ENCODE results near the gene RIPOR3. TPM values are rescaled to one million over a fixed set of nuclear protein-coding genes. Genes with fewer than 3 reads are reported as not detected.
"Not testable (repeated sequence)": the region's sequence is repeated elsewhere in the genome, so short reads cannot be mapped to it uniquely, and the experiment has no call there.

Gene RIPOR3
- total RNA-seq, 1 donor = 0.42 TPM

GRCh38 chr20:50632236-50632635 is 59.1 kb downstream of the RIPOR3 start:
- Histone ChIP-seq H3K4me3 (ENCODE audit: low read length) (no peak overlapping the region), H3K9me3 (ENCODE audit: low read depth, low read length) (no peaks in the 10 kb centered on the region), H3K4me1 (ENCODE audit: insufficient read depth, low read length) (no peaks in the 10 kb centered on the region), H3K27me3 (ENCODE audit: insufficient read depth, low read length) (no peaks in the 10 kb centered on the region)

- Histone ChIP-seq H3K4me1 (ENCODE audit: insufficient read depth, low read length) (no peaks in the 10 kb centered on the region), H3K4me3 (ENCODE audit: low read length) (no peak overlapping the region), H3K27me3 (ENCODE audit: insufficient read depth, low read length) (no peaks in the 10 kb centered on the region), H3K9me3 (ENCODE audit: low read depth, low read length) (no peaks in the 10 kb centered on the region)
Observed at GRCh38 chr20:50630578-50631263, 60.6 kb downstream of the RIPOR3 start.

GRCh38 chr20:50629670-50630045 is 61.7 kb downstream of the RIPOR3 start:
- Histone ChIP-seq H3K4me1 (ENCODE audit: insufficient read depth, low read length) (no peaks in the 10 kb centered on the region), H3K9me3 (ENCODE audit: low read depth, low read length) (no peaks in the 10 kb centered on the region), H3K4me3 (ENCODE audit: low read length) (no peak overlapping the region), H3K27me3 (ENCODE audit: insufficient read depth, low read length) (no peaks in the 10 kb centered on the region)

GRCh38 chr20:50628853-50629669 is 62.3 kb downstream of the RIPOR3 start:
- Histone ChIP-seq H3K27me3 (ENCODE audit: insufficient read depth, low read length) (no peaks in the 10 kb centered on the region), H3K9me3 (ENCODE audit: low read depth, low read length) (no peaks in the 10 kb centered on the region), H3K4me1 (ENCODE audit: insufficient read depth, low read length) (no peaks in the 10 kb centered on the region), H3K4me3 (ENCODE audit: low read length) (no peak overlapping the region)

GRCh38 chr20:50628332-50628731 is 63.0 kb downstream of the RIPOR3 start:
- H3K9me3 ChIP-seq (ENCODE audit: low read depth, low read length) = no peaks in the 10 kb centered on the region
- H3K27me3 ChIP-seq (ENCODE audit: insufficient read depth, low read length) = no peaks in the 10 kb centered on the region
- no peaks in the 10 kb centered on the region for H3K4me1 ChIP-seq (ENCODE audit: insufficient read depth, low read length)
- H3K4me3 ChIP-seq (ENCODE audit: low read length) = no peak overlapping the region

GRCh38 chr20:50627747-50628146 is 63.6 kb downstream of the RIPOR3 start:
- Histone ChIP-seq H3K9me3 (ENCODE audit: low read depth, low read length) (no peaks in the 10 kb centered on the region), H3K27me3 (ENCODE audit: insufficient read depth, low read length) (no peaks in the 10 kb centered on the region)

GRCh38 chr20:50625986-50626677 is 65.2 kb downstream of the RIPOR3 start:
- H3K4me1 ChIP-seq (ENCODE audit: insufficient read depth, low read length) = no peaks in the 10 kb centered on the region
- H3K4me3 ChIP-seq (ENCODE audit: low read length) = no peak overlapping the region

More at GRCh38 chr20:50627747-50628146, 63.6 kb downstream of the RIPOR3 start:
- Histone ChIP-seq H3K4me3 (ENCODE audit: low read length) (no peak overlapping the region), H3K4me1 (ENCODE audit: insufficient read depth, low read length) (no peaks in the 10 kb centered on the region)

GRCh38 chr20:50624351-50625016 is 66.9 kb downstream of the RIPOR3 start:
- no peaks in the 10 kb centered on the region for H3K4me1 ChIP-seq (ENCODE audit: insufficient read depth, low read length)
- H3K27me3 ChIP-seq (ENCODE audit: insufficient read depth, low read length) = no peaks in the 10 kb centered on the region
- H3K9me3 ChIP-seq (ENCODE audit: low read depth, low read length) = no peaks in the 10 kb centered on the region
- no peak overlapping the region for H3K4me3 ChIP-seq (ENCODE audit: low read length)

More at GRCh38 chr20:50625986-50626677, 65.2 kb downstream of the RIPOR3 start:
- Histone ChIP-seq H3K27me3 (ENCODE audit: insufficient read depth, low read length) (no peaks in the 10 kb centered on the region), H3K9me3 (ENCODE audit: low read depth, low read length) (no peaks in the 10 kb centered on the region)

GRCh38 chr20:50621068-50621665 is 70.2 kb downstream of the RIPOR3 start:
- Histone ChIP-seq H3K27me3 (ENCODE audit: insufficient read depth, low read length) (no peaks in the 10 kb centered on the region), H3K9me3 (ENCODE audit: low read depth, low read length) (no peaks in the 10 kb centered on the region), H3K4me1 (ENCODE audit: insufficient read depth, low read length) (no peaks in the 10 kb centered on the region), H3K4me3 (ENCODE audit: low read length) (no peak overlapping the region)

- not testable (repeated sequence) for H3K9me3 ChIP-seq (ENCODE audit: low read depth, low read length); H3K27me3 ChIP-seq (ENCODE audit: insufficient read depth, low read length); H3K4me3 ChIP-seq (ENCODE audit: low read length); H3K4me1 ChIP-seq (ENCODE audit: insufficient read depth, low read length)
Observed at GRCh38 chr20:50620459-50620858, 70.9 kb downstream of the RIPOR3 start.

GRCh38 chr20:50618537-50618936 is 72.8 kb downstream of the RIPOR3 start:
- H3K4me1 ChIP-seq (ENCODE audit: insufficient read depth, low read length) = no peaks in the 10 kb centered on the region
- no peaks in the 10 kb centered on the region for H3K9me3 ChIP-seq (ENCODE audit: low read depth, low read length)
- no peak overlapping the region for H3K4me3 ChIP-seq (ENCODE audit: low read length)
- H3K27me3 ChIP-seq (ENCODE audit: insufficient read depth, low read length) = no peaks in the 10 kb centered on the region

- Histone ChIP-seq H3K4me1 (ENCODE audit: insufficient read depth, low read length) (no peaks in the 10 kb centered on the region), H3K4me3 (ENCODE audit: low read length) (no peak overlapping the region), H3K9me3 (ENCODE audit: low read depth, low read length) (no peaks in the 10 kb centered on the region), H3K27me3 (ENCODE audit: insufficient read depth, low read length) (no peaks in the 10 kb centered on the region)
Observed at GRCh38 chr20:50617022-50617421, 74.3 kb downstream of the RIPOR3 start.

GRCh38 chr20:50615407-50615806 is 75.9 kb downstream of the RIPOR3 start:
- no peak overlapping the region for H3K4me3 ChIP-seq (ENCODE audit: low read length)
- no peaks in the 10 kb centered on the region for H3K9me3 ChIP-seq (ENCODE audit: low read depth, low read length)
- H3K27me3 ChIP-seq (ENCODE audit: insufficient read depth, low read length) = no peaks in the 10 kb centered on the region
- no peaks in the 10 kb centered on the region for H3K4me1 ChIP-seq (ENCODE audit: insufficient read depth, low read length)

- Histone ChIP-seq H3K27me3 (ENCODE audit: insufficient read depth, low read length) (no peaks in the 10 kb centered on the region), H3K4me3 (ENCODE audit: low read length) (no peak overlapping the region), H3K4me1 (ENCODE audit: insufficient read depth, low read length) (no peaks in the 10 kb centered on the region), H3K9me3 (ENCODE audit: low read depth, low read length) (no peaks in the 10 kb centered on the region)
Observed at GRCh38 chr20:50613438-50614169, 77.7 kb downstream of the RIPOR3 start.
